Regular cardiac myocyte (primary cell): ENCODE measurements around the gene MMP10. TPM values are rescaled to one million over a fixed set of nuclear protein-coding genes. Genes with fewer than 3 reads are reported as not detected.

Source experiments
- total RNA-seq: library from RNA; depleted of rRNA; stranded (reverse); fragments of >200 nt; gene quantifications from 2 replicates; pipeline ENCODE4 v1.2.3, GENCODE V29; 2014

Gene MMP10
- 1.1 and 4.4 TPM in 2 replicates for total RNA-seq

DNA sequence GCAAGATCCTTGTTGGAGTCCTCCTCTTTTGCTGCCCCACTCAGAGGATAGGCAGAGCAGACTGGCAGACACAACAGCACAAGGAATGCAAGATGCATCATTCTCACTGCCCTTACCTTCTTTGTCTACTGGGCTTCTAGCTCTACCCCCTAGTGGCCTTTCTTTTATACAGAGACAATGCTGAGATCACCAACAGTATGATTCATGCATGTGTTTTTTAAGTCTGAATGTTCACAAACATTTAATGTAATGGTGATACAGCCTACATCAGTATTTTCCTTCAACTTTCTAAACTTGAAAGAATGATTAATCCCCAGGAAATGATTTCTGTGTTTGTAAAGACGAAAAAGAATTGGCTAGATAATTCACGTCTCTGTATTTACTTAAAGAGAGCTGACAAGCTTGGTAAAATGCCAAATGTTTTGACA, at the start of gene MMP10:
Gene MMP10 (minus strand): TSS at position 138 of the 428 bp plus-strand sequence. CDS start 37 bp downstream, at position 101.

DNA sequence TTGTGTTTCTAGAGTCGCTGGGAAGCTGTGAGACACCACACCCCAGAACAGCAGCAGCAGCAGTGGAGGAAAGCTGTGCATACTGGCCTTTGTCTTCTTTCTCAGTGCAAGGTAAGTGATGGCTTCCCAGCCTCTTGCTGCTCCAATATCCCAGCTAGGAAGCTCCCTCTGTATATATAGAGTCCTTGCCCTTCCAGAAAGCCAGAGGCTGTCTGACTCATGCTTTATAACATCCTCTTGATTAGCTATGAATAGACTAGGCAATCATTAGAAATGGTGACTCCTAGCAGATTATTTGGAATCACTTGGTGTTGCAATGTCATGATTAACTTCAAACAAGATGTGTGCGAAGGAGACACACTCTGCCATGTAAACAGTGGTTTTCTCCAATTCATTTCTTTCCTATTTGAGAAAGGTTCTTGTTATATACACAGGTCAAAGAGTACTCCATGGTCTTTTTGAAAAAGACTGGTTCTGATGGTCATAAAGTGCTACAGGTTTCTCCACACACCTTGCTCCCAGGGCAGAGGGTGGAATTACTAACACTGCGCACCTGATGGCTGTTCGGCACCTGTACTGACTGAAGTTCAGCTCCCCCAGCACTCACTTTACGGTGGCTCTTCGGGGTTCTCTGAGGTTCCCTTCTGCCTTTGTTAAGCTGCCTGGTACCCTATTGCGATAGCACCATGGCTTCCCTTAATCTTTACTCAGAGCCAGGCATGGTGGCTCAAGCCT, 17.8 kb upstream of the MMP10 start, which contains the start of gene MMP1:
Gene MMP1 (minus strand): TSS at position 149 of the 735 bp plus-strand sequence. CDS start 68 bp downstream, at position 81.

DNA sequence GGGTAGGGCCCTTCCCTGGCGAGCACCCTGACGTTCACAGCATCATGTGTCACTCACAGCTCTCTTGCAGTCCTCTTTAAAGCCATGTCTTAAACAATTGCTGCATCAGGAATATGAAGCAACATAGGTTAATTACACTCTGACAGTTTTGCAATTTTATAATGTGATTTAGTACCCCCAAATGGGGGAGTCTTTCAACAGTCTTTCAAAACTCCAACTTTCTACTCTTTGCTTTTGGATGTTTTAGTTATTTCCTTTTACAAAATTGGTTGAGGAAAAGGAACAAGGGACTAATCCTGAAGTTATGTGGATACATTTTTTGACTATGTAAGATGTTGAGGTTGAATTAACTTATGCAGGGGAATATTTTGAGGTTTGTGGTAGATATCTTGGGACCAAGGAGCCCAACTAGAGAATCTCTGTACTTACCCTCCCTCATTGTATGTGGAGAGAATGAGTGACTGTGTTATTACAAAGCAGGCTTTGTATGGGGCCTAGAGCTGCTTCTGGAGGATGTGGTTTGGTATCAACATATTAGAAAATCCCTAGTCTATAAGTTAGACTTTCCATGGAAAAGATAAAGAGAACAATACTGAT, 55.4 kb downstream of the MMP10 start, which contains the start of gene MMP8:
Gene MMP8 (minus strand): TSS at position 51 of the 597 bp plus-strand sequence. CDS start 99 bp downstream, outside the sequence.

Other genes starting within 250 kb of the MMP10 start
- gene MMP7, start 249.9 kb downstream of the MMP10 start, total RNA-seq, result 3.3 and 4.5 TPM in 2 replicates
- not detected in 2 replicates for gene MMP20, start 155.3 kb downstream of the MMP10 start, total RNA-seq
- not detected in 2 replicates for gene MMP27, start 74.9 kb downstream of the MMP10 start, total RNA-seq
- gene MMP8, start 55.7 kb downstream of the MMP10 start, total RNA-seq, result under 0.01 TPM in 1 of 2 replicates, not detected in the other
- gene MMP1, start 17.5 kb upstream of the MMP10 start, total RNA-seq, result 189 and 3,390 TPM in 2 replicates
- 0.19 and 4.5 TPM in 2 replicates for gene MMP3, start 63.0 kb upstream of the MMP10 start, total RNA-seq
- gene MMP12, start 94.4 kb upstream of the MMP10 start, total RNA-seq, result 0.56 TPM in 1 of 2 replicates, not detected in the other
- gene MMP13, start 175.1 kb upstream of the MMP10 start, total RNA-seq, result not detected in 2 replicates